IMR-90 (cell line): ENCODE data around the gene LIMS3. TPM values are rescaled to one million over a fixed set of nuclear protein-coding genes. Genes with fewer than 3 reads are reported as not detected.
"Not testable (repeated sequence)": the region's sequence is repeated elsewhere in the genome, so short reads cannot be mapped to it uniquely, and the experiment has no call there.

ENCODE experiments used
- ATAC-seq: fragments of 200-7000 bp; cut with Tn5 transposase; 2 replicates; pipeline ENCODE4 v1.9.1; 2020; ENCODE audit warnings: low read depth, mild to moderate bottlenecking, moderate library complexity
- BruUV-seq: library from RNA; stranded (reverse); fragments of 400-500 nt; replicated peaks from 2 replicates; lab custom pipeline; 2021; lab: Mats Ljungman, UMichigan
- CTCF ChIA-PET: fragments of 300-600 bp; formaldehyde crosslinking; extraction: SDS; loops from one replicate; lab custom pipeline; 2021; ENCODE audit warnings: antibody characterized with exemption; lab: Yijun Ruan, JAX
- POLR2A ChIA-PET: fragments of 300-600 bp; sonication (Branson Sonifier 250); formaldehyde crosslinking; loops from one replicate; lab custom pipeline; 2022; ENCODE audit warnings: antibody characterized with exemption; ENCODE audit not compliant: unreplicated experiment; lab: Charles Lee
- DNase-seq: peaks from one replicate; pipeline ENCODE4 v3.0.0; 2013
- H2AFZ ChIP-seq: replicated peaks from 2 replicates; pipeline ENCODE3; 2013; ENCODE audit warnings: low read length, mild to moderate bottlenecking; ENCODE audit not compliant: poor library complexity
- H2AK5ac ChIP-seq: 2 replicates; pipeline ENCODE4 v1.6.1; 2013; ENCODE audit warnings: low read depth, low read length, inconsistent platforms
- H2AK9ac ChIP-seq: replicated peaks from 2 replicates; pipeline ENCODE3; 2013; ENCODE audit warnings: mild to moderate bottlenecking, low read depth, low read length, moderate library complexity; ENCODE audit not compliant: poor library complexity
- H2BK120ac ChIP-seq: 2 replicates; pipeline ENCODE4 v1.6.1; 2013; ENCODE audit warnings: low read depth, low read length, inconsistent platforms
- H2BK15ac ChIP-seq: 3 replicates; pipeline ENCODE4 v1.6.1; 2013; ENCODE audit warnings: low read depth, low read length, inconsistent platforms
- H2BK20ac ChIP-seq: 2 replicates; pipeline ENCODE4 v1.6.1; 2013; ENCODE audit warnings: low read depth, mild to moderate bottlenecking, inconsistent platforms, low read length, moderate library complexity
- H2BK5ac ChIP-seq: 2 replicates; pipeline ENCODE4 v1.6.1; 2013; ENCODE audit warnings: mild to moderate bottlenecking, low read depth, low read length, inconsistent platforms; ENCODE audit not compliant: poor library complexity, severe bottlenecking
- H3K14ac ChIP-seq: replicated peaks from 2 replicates; pipeline ENCODE4 v1.6.1; 2013; ENCODE audit warnings: low read depth, low read length, inconsistent platforms
- H3K18ac ChIP-seq: 2 replicates; pipeline ENCODE4 v1.6.1; 2013; ENCODE audit warnings: low read depth, low read length, control low read depth
- H3K23ac ChIP-seq: 2 replicates; pipeline ENCODE4 v1.6.1; 2013; ENCODE audit warnings: low read depth, low read length, inconsistent platforms
- H3K27ac ChIP-seq: 2 replicates; pipeline ENCODE4 v1.5.1; 2013; ENCODE audit warnings: mild to moderate bottlenecking, control low read depth, low read length; ENCODE audit not compliant: insufficient read depth
- H3K27me3 ChIP-seq: 2 replicates; pipeline ENCODE4 v1.6.1; 2013; ENCODE audit warnings: low read length; ENCODE audit not compliant: control insufficient read depth, insufficient read depth
- H3K36me3 ChIP-seq: 2 replicates; pipeline ENCODE4 v1.6.1; 2013; ENCODE audit warnings: low read length, mixed read lengths; ENCODE audit not compliant: control insufficient read depth, insufficient read depth
- H3K4ac ChIP-seq: 2 replicates; pipeline ENCODE4 v1.6.1; 2013; ENCODE audit warnings: low read depth, low read length, inconsistent platforms
- H3K4me1 ChIP-seq: 2 replicates; pipeline ENCODE4 v1.6.1; 2013; ENCODE audit warnings: low read length, mixed read lengths; ENCODE audit not compliant: control insufficient read depth, insufficient read depth
- H3K4me2 ChIP-seq: 2 replicates; pipeline ENCODE4 v1.6.1; 2013; ENCODE audit warnings: low read depth, mild to moderate bottlenecking, control low read depth, low read length, moderate library complexity
- H3K4me3 ChIP-seq: 2 replicates; pipeline ENCODE4 v1.5.1; 2013; ENCODE audit warnings: low read depth, mild to moderate bottlenecking, control low read depth, low read length, moderate library complexity; ENCODE audit not compliant: insufficient read depth
- H3K56ac ChIP-seq: 2 replicates; pipeline ENCODE4 v1.6.1; 2013; ENCODE audit warnings: low read length, inconsistent platforms; ENCODE audit not compliant: insufficient read depth; ENCODE audit errors: extremely low read depth
- H3K79me1 ChIP-seq, 2 experiments: 2 replicates each; pipeline ENCODE4 v1.6.1; 2013; ENCODE audit warnings: low read length in 2 of 2, inconsistent platforms in 1 of 2, low read depth in 1 of 2
- H3K9ac ChIP-seq: 2 replicates; pipeline ENCODE4 v1.6.1; 2013; ENCODE audit warnings: low read depth, low read length, control low read depth
- H3K9me1 ChIP-seq: 2 replicates; pipeline ENCODE4 v1.6.1; 2013; ENCODE audit warnings: low read length, inconsistent platforms; ENCODE audit not compliant: insufficient read depth
- H3K9me3 ChIP-seq: 2 replicates; pipeline ENCODE4 v1.6.1; 2013; ENCODE audit warnings: low read length; ENCODE audit not compliant: control insufficient read depth, insufficient read depth
- H4K20me1 ChIP-seq: 2 replicates; pipeline ENCODE4 v1.6.1; 2013; ENCODE audit warnings: low read length, inconsistent platforms; ENCODE audit not compliant: insufficient read depth
- H4K5ac ChIP-seq: 2 replicates; pipeline ENCODE4 v1.6.1; 2013; ENCODE audit warnings: mild to moderate bottlenecking, low read depth, low read length, control low read depth
- H4K8ac ChIP-seq, 2 experiments: 2 replicates each; pipeline ENCODE4 v1.6.1; 2013; ENCODE audit warnings: low read depth in 2 of 2, low read length in 2 of 2, control low read depth in 1 of 2, inconsistent platforms in 1 of 2
- H4K91ac ChIP-seq: 2 replicates; pipeline ENCODE4 v1.6.1; 2013; ENCODE audit warnings: low read depth, low read length, inconsistent platforms; ENCODE audit not compliant: insufficient read depth
- WGBS, 2 experiments: methylation state at CpG; one replicate each; pipeline versions ENCODE4 v1.1.5 to v1.1.7; 2013; ENCODE audit warnings: missing lambda C conversion rate in 2 of 2; ENCODE audit not compliant: insufficient read length in 1 of 2; ENCODE audit errors: extremely low coverage in 2 of 2; 5-methylcytosine and 5-hydroxymethylcytosine counted together
- dilution Hi-C: fragments of 300-500 bp; cut with HindIII; formaldehyde crosslinking; loops from one replicate; pipeline ENCODE4 v1.14.3; 2018; ENCODE audit warnings: low sequenced_read_pairs; ENCODE audit not compliant: unreplicated experiment
- in situ Hi-C: fragments of 300-500 bp; cut with MboI; formaldehyde crosslinking; loops from 3 replicates; pipeline ENCODE4 v1.14.3; 2019; ENCODE audit warnings: low sequenced_read_pairs, inconsistent platforms, mixed read lengths
- intact Hi-C: fragments of 100-400 bp; cut with micrococcal nuclease; formaldehyde crosslinking; loops from 2 replicates; pipeline ENCODE4 v1.10.0; 2022
- polyA plus RNA-seq, 3 experiments: library from polyadenylated mRNA; depleted of rRNA; stranded (reverse); fragments of >200 nt; gene quantifications; 2 replicates each; pipeline ENCODE4 v1.2.3, GENCODE V29; 2012; ENCODE audit warnings: low replicate concordance in 1 of 3
- total RNA-seq: library from RNA; depleted of rRNA; stranded (reverse); fragments of >200 nt; gene quantifications from 2 replicates; pipeline ENCODE4 v1.2.3, GENCODE V29; 2012

The LIMS3 gene
- total and polyA plus RNA-seq, 2 of the 4 experiments (the other 2 are of a cell fraction): 0.44 to 12.7 TPM

- H3K27ac ChIP-seq, H3K18ac ChIP-seq, H3K27me3 ChIP-seq, H3K9me3 ChIP-seq, H4K8ac ChIP-seq, H2BK120ac ChIP-seq, H2AK5ac ChIP-seq, H4K20me1 ChIP-seq, H2AK9ac ChIP-seq, H3K4ac ChIP-seq, H3K4me1 ChIP-seq, H4K91ac ChIP-seq, BruUV-seq, H3K4me3 ChIP-seq, POLR2A ChIA-PET, ATAC-seq, H3K23ac ChIP-seq, H3K9ac ChIP-seq, H3K14ac ChIP-seq, H2BK20ac ChIP-seq, DNase-seq, CTCF ChIA-PET, H3K9me1 ChIP-seq, H2BK15ac ChIP-seq, intact Hi-C loops, H3K56ac ChIP-seq, H2AFZ ChIP-seq, H3K4me2 ChIP-seq, H3K36me3 ChIP-seq, H2BK5ac ChIP-seq, H3K79me1 ChIP-seq, in situ Hi-C loops, dilution Hi-C loops, H4K5ac ChIP-seq: not testable (repeated sequence)
- WGBS, 2 experiments: no CpG with 5 or more reads among the region's 2 CpGs
These were observed 21.7 kb downstream of the LIMS3 start for GRCh38 chr2:109920162-109920561.

GRCh38 chr2:109921543-109922384 lies 23.3 kb downstream of the LIMS3 start:
- CTCF ChIA-PET, H2BK15ac ChIP-seq, BruUV-seq, H3K27me3 ChIP-seq, DNase-seq, H2AK5ac ChIP-seq, H2BK5ac ChIP-seq, H2AFZ ChIP-seq, H2BK20ac ChIP-seq, H4K5ac ChIP-seq, POLR2A ChIA-PET, H4K8ac ChIP-seq, H3K18ac ChIP-seq, intact Hi-C loops, H3K4ac ChIP-seq, H3K4me3 ChIP-seq, H3K27ac ChIP-seq, H3K9ac ChIP-seq, H3K4me1 ChIP-seq, H3K36me3 ChIP-seq, H4K20me1 ChIP-seq, H3K9me1 ChIP-seq, H3K23ac ChIP-seq, H3K9me3 ChIP-seq, H3K4me2 ChIP-seq, H2BK120ac ChIP-seq, H2AK9ac ChIP-seq, H3K79me1 ChIP-seq, H3K14ac ChIP-seq, in situ Hi-C loops, H4K91ac ChIP-seq, dilution Hi-C loops, H3K56ac ChIP-seq: not testable (repeated sequence)
- ATAC-seq: peak; percentile 85
- no CpG with 5 or more reads among the region's 7 CpGs for WGBS, 2 experiments
